PFSK-1 (cell line): ENCODE data around the gene SLC2A4RG.

Experiments
- FOXP2 ChIP-seq: optimal IDR thresholded peaks from 2 replicates; pipeline ENCODE3; 2011; ENCODE audit warnings: borderline replicate concordance, control low read depth, inconsistent platforms; ENCODE audit not compliant: insufficient read depth; ENCODE audit errors: extremely low read length, extremely low read depth
- POLR2AphosphoS5 ChIP-seq: IDR thresholded peaks from 2 replicates; pipeline ENCODE4 v1.6.1; 2012; ENCODE audit warnings: low read depth, mild to moderate bottlenecking, control low read depth, low read length, moderate library complexity
- REST ChIP-seq, 2 experiments: IDR thresholded peaks; 2 replicates each; pipeline versions ENCODE4 v1.6.1 to v1.8.0; 2011 to 2012; ENCODE audit warnings: low read depth in 2 of 2, low read length in 2 of 2, control low read depth in 1 of 2, inconsistent platforms in 1 of 2, mild to moderate bottlenecking in 1 of 2, moderate library complexity in 1 of 2; ENCODE audit not compliant: insufficient read depth in 1 of 2
- TAF1 ChIP-seq: IDR thresholded peaks from 2 replicates; pipeline ENCODE4 v1.6.1; 2012; ENCODE audit warnings: low read length, control low read depth, borderline replicate concordance; ENCODE audit not compliant: insufficient read depth

- no peak for TF ChIP-seq POLR2AphosphoS5
- TF ChIP-seq REST (IDR thresholded peaks at IDR 0.05; ENCODE audit: insufficient read depth in 1 of 2, low read depth in 2 of 2, low read length in 2 of 2), result no peak
- TF ChIP-seq TAF1, result no peak
- TF ChIP-seq FOXP2, result peak; percentile 12
Observed at GRCh38 chr20:63775096-63775978, 35.8 kb downstream of the SLC2A4RG start.
